HepG2 (cell line): ENCODE data around the gene KCNK7. TPM values are rescaled to one million over a fixed set of nuclear protein-coding genes. Genes with fewer than 3 reads are reported as not detected.

Experiments
- ARID5B ChIP-seq: IDR thresholded peaks from 2 replicates; pipeline ENCODE4 v1.4.0; 2020; ENCODE audit warnings: mild to moderate bottlenecking, missing genetic modification reagents
- CBFB ChIP-seq: sonication (generic); formaldehyde crosslinking; IDR thresholded peaks from 2 replicates; pipeline ENCODE4 v1.4.0; 2020; ENCODE audit warnings: missing genetic modification reagents
- KDM2A ChIP-seq: sonication (generic); formaldehyde crosslinking; IDR thresholded peaks from 2 replicates; pipeline ENCODE4 v1.4.0; 2020; ENCODE audit warnings: low read depth, missing genetic modification reagents, borderline replicate concordance
- MTF1 ChIP-seq: sonication (generic); formaldehyde crosslinking; IDR thresholded peaks from 2 replicates; pipeline ENCODE4 v1.5.0; 2020; ENCODE audit warnings: missing genetic modification reagents
- PRPF4 ChIP-seq: fragments of 200-400 bp; formaldehyde crosslinking; IDR thresholded peaks from 2 replicates; pipeline ENCODE4 v1.6.1; 2016; ENCODE audit warnings: low read length, low read depth; ENCODE audit not compliant: poor library complexity, severe bottlenecking
- RELA ChIP-seq: sonication (generic); formaldehyde crosslinking; IDR thresholded peaks from 2 replicates; pipeline ENCODE4 v1.4.0; 2020; ENCODE audit warnings: missing genetic modification reagents
- ZBTB2 ChIP-seq: sonication (generic); formaldehyde crosslinking; IDR thresholded peaks from 2 replicates; pipeline ENCODE4 v1.8.0; 2022; ENCODE audit warnings: low read depth, missing genetic modification reagents
- ZNF883 ChIP-seq: sonication (generic); formaldehyde crosslinking; IDR thresholded peaks from 2 replicates; pipeline ENCODE4 v1.5.1; 2020; ENCODE audit warnings: mild to moderate bottlenecking, missing genetic modification reagents; ENCODE audit errors: not compliant biosample characterization
- polyA plus RNA-seq, 8 experiments: library from polyadenylated mRNA; depleted of rRNA in 3 of 8; stranded (reverse) in 7 of 8; unstranded in 1 of 8; fragments of >200 nt; fragmentation: Illumina TruSeq in 4 of 8; extraction: Trizol in 4 of 8; gene quantifications; 2 replicates each; pipeline versions ENCODE4 v1.2.1 to v1.2.3, GENCODE V29; 2011 to 2016; ENCODE audit warnings: low read depth in 4 of 8, missing spikeins in 1 of 8, mixed read lengths in 1 of 8; ENCODE audit not compliant: insufficient read depth in 1 of 8
- total RNA-seq, 5 experiments: library from RNA; depleted of rRNA; stranded (reverse); fragments of >200 nt; fragmentation: Illumina TruSeq; extraction: Trizol; gene quantifications; 2 replicates each; pipeline ENCODE4 v1.2.3, GENCODE V29; 2016; ENCODE audit warnings: low read depth in 1 of 5
- TF ChIP-seq, protein P1 (sequence below): sonication (generic); formaldehyde crosslinking; IDR thresholded peaks from 2 replicates; pipeline ENCODE4 v1.8.1; 2022; ENCODE audit warnings: low read depth, mild to moderate bottlenecking, missing genetic modification reagents
- TF ChIP-seq, protein P2 (sequence below): sonication (generic); formaldehyde crosslinking; conservative IDR thresholded peaks from 2 replicates; pipeline ENCODE4 v1.4.0; 2020; ENCODE audit warnings: missing genetic modification reagents
- TF ChIP-seq, protein P3 (sequence below): sonication (generic); formaldehyde crosslinking; IDR thresholded peaks from 2 replicates; pipeline ENCODE4 v1.4.0; 2020; ENCODE audit warnings: missing genetic modification reagents, mild to moderate bottlenecking, borderline replicate concordance

KCNK7 gene
- total and polyA plus RNA-seq, 2 of the 13 experiments (the other 11 are each of a cell fraction or from before 2014, with no cell fraction given): 0.11 TPM; not detected in 1

GRCh38 chr11:65574109-65574810 is 21.3 kb downstream of the KCNK7 start (continued):
- TF ChIP-seq, protein P1, sequence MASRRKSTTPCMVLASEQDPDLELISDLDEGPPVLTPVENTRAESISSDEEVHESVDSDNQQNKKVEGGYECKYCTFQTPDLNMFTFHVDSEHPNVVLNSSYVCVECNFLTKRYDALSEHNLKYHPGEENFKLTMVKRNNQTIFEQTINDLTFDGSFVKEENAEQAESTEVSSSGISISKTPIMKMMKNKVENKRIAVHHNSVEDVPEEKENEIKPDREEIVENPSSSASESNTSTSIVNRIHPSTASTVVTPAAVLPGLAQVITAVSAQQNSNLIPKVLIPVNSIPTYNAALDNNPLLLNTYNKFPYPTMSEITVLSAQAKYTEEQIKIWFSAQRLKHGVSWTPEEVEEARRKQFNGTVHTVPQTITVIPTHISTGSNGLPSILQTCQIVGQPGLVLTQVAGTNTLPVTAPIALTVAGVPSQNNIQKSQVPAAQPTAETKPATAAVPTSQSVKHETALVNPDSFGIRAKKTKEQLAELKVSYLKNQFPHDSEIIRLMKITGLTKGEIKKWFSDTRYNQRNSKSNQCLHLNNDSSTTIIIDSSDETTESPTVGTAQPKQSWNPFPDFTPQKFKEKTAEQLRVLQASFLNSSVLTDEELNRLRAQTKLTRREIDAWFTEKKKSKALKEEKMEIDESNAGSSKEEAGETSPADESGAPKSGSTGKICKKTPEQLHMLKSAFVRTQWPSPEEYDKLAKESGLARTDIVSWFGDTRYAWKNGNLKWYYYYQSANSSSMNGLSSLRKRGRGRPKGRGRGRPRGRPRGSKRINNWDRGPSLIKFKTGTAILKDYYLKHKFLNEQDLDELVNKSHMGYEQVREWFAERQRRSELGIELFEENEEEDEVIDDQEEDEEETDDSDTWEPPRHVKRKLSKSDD (CRISPR knock-in tag): no peak
- TF ChIP-seq ARID5B (no peak; the same call in 1 of the 2 replicates), CBFB (CRISPR knock-in tag) (no peak), MTF1 (CRISPR knock-in tag) (no peak), KDM2A (CRISPR knock-in tag) (peak; percentile 93), RELA (CRISPR knock-in tag) (no peak), ZNF883 (CRISPR knock-in tag) (peak; percentile 69), PRPF4 (no peak), ZBTB2 (CRISPR knock-in tag) (peak; percentile 86)
- TF ChIP-seq, protein P2, sequence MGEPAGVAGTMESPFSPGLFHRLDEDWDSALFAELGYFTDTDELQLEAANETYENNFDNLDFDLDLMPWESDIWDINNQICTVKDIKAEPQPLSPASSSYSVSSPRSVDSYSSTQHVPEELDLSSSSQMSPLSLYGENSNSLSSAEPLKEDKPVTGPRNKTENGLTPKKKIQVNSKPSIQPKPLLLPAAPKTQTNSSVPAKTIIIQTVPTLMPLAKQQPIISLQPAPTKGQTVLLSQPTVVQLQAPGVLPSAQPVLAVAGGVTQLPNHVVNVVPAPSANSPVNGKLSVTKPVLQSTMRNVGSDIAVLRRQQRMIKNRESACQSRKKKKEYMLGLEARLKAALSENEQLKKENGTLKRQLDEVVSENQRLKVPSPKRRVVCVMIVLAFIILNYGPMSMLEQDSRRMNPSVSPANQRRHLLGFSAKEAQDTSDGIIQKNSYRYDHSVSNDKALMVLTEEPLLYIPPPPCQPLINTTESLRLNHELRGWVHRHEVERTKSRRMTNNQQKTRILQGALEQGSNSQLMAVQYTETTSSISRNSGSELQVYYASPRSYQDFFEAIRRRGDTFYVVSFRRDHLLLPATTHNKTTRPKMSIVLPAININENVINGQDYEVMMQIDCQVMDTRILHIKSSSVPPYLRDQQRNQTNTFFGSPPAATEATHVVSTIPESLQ: no peak
- TF ChIP-seq, protein P3, sequence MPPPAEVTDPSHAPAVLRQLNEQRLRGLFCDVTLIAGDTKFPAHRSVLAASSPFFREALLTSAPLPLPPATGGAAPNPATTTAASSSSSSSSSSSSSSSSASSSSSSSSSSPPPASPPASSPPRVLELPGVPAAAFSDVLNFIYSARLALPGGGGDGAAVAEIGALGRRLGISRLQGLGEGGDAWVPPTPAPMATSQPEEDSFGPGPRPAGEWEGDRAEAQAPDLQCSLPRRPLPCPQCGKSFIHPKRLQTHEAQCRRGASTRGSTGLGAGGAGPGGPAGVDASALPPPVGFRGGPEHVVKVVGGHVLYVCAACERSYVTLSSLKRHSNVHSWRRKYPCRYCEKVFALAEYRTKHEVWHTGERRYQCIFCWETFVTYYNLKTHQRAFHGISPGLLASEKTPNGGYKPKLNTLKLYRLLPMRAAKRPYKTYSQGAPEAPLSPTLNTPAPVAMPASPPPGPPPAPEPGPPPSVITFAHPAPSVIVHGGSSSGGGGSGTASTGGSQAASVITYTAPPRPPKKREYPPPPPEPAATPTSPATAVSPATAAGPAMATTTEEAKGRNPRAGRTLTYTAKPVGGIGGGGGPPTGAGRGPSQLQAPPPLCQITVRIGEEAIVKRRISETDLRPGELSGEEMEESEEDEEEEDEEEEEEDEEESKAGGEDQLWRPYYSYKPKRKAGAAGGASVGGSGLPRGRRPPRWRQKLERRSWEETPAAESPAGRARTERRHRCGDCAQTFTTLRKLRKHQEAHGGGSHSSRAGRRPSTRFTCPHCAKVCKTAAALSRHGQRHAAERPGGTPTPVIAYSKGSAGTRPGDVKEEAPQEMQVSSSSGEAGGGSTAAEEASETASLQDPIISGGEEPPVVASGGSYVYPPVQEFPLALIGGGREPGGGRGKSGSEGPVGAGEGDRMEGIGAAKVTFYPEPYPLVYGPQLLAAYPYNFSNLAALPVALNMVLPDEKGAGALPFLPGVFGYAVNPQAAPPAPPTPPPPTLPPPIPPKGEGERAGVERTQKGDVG: no peak
